Type B pancreatic cell (in vitro differentiated cells): ENCODE data around the gene MIPOL1. TPM values are rescaled to one million over a fixed set of nuclear protein-coding genes. Genes with fewer than 3 reads are reported as not detected.

Source experiments
- DNase-seq: peaks from one replicate; pipeline ENCODE4 v3.0.0; 2021; ENCODE audit warnings: mixed read lengths; ENCODE audit not compliant: unreplicated experiment; ENCODE audit errors: extremely low spot score
- H3K27ac Mint-ChIP-seq: 2 replicates; pipeline ENCODE4 v1.8.0; 2021; ENCODE audit warnings: mild to moderate bottlenecking, mixed read lengths
- H3K27me3 Mint-ChIP-seq: 2 replicates; pipeline ENCODE4 v1.8.0; 2021; ENCODE audit warnings: mixed read lengths
- H3K36me3 Mint-ChIP-seq: 2 replicates; pipeline ENCODE4 v1.8.0; 2021; ENCODE audit warnings: mixed read lengths
- H3K4me1 Mint-ChIP-seq: one replicate; pipeline ENCODE4 v1.8.0; 2021; ENCODE audit warnings: mixed read lengths; ENCODE audit not compliant: unreplicated experiment
- H3K4me3 Mint-ChIP-seq: 2 replicates; pipeline ENCODE4 v1.8.0; 2021; ENCODE audit warnings: mild to moderate bottlenecking, mixed read lengths
- H3K9me3 Mint-ChIP-seq: 2 replicates; pipeline ENCODE4 v1.8.0; 2021; ENCODE audit warnings: mixed read lengths
- CTCF ChIP-seq: fragments of 200-600 bp; sonication (generic); conservative IDR thresholded peaks from 2 replicates; pipeline ENCODE4 v1.5.0; 2021; ENCODE audit warnings: antibody characterized with exemption, mild to moderate bottlenecking
- total RNA-seq: library from RNA; stranded (reverse); gene quantifications from 2 replicates; pipeline ENCODE4 v1.2.1, GENCODE V29; 2021; ENCODE audit warnings: low replicate concordance

Gene MIPOL1
- total RNA-seq, 1 donor from 2014 or later: 14.5 TPM

GRCh38 chr14:37594971-37595808 is 397.5 kb downstream of the MIPOL1 start, which contains the start of the genes FOXA1 and TTC6:
Gene FOXA1 (minus strand): TSS chr14:37595249. CDS start chr14:37594972, 277 bp downstream.
Gene TTC6 (plus strand): TSS chr14:37595629. CDS start chr14:37622065, 26,436 bp downstream.
- H3K27ac Mint-ChIP-seq: peak within 1 kb of the TSS; percentile 99
- no peak for DNase-seq
- peak within 1 kb of the TSS; percentile 94 for H3K4me3 Mint-ChIP-seq
- no peak for TF ChIP-seq CTCF
- H3K4me1 Mint-ChIP-seq: peaks cover 19% of the 10 kb centered on the region
- H3K9me3 Mint-ChIP-seq: no peaks in the 10 kb centered on the region
- peaks cover 87% of the 10 kb centered on the region for H3K27me3 Mint-ChIP-seq
- peaks cover 11% of the 10 kb centered on the region for H3K36me3 Mint-ChIP-seq

DNA sequence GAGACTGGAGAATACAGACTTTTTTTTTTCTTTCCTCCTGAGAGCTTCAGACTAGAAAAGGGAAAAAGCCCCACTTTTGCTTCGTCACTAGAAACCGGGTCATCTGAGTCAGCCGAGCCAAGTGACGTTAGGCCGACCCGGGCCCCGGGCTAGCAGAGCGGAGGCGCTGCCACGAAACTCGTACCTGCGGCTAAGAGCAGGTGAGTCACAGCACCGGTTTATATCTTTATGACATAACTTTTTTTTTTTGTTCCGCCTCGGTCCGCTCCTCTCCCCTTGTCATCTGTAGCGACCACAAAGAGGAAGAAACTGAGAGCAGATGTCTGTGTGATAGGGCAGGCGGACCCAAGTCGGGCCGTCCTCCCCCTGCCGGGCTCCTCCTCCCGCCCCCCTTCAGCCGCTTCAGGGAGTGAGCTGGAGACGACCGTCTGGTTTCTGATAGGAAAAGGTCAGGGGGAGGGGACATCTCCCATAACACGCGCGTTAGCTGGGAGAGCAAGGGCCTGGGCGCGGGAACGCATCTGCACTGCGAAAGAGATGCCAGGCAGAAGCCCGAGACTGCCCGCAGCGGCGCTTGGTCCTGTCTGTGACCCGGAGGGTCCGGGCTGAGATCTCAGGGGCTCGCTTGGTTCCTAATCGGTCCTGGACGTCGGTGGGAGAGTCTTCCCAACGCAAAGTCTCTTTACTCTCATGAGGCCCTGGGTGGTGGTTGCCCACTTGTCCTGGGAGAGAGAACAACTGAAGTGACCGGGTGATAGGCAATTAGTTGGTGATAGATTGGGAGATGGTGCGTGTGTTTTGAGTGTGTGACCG is 398.3 kb downstream of the MIPOL1 start:
- Mint-ChIP-seq H3K4me3 (peak overlapping the region; percentile 94), H3K27me3 (peaks cover 87% of the 10 kb centered on the region), H3K36me3 (peaks cover 7% of the 10 kb centered on the region), H3K27ac (peak overlapping the region; percentile 99), H3K4me1 (peaks cover 19% of the 10 kb centered on the region), H3K9me3 (no peaks in the 10 kb centered on the region)
- DNase-seq: no peak
- no peak for TF ChIP-seq CTCF

- Mint-ChIP-seq H3K4me1 (peaks cover 19% of the 10 kb centered on the region), H3K27ac (peak overlapping the region; percentile 99), H3K36me3 (peaks cover 3% of the 10 kb centered on the region), H3K27me3 (peaks cover 89% of the 10 kb centered on the region), H3K9me3 (no peaks in the 10 kb centered on the region), H3K4me3 (peak overlapping the region; percentile 94)
- DNase-seq: no peak
- no peak for TF ChIP-seq CTCF
These were observed 399.2 kb downstream of the MIPOL1 start for GRCh38 chr14:37596790-37597472.

- Mint-ChIP-seq H3K4me3 (peak overlapping the region; percentile 94), H3K4me1 (peaks cover 19% of the 10 kb centered on the region), H3K9me3 (no peaks in the 10 kb centered on the region)
These were observed 399.8 kb downstream of the MIPOL1 start for GRCh38 chr14:37597538-37597913.

More at GRCh38 chr14:37597538-37597913, 399.8 kb downstream of the MIPOL1 start:
- TF ChIP-seq CTCF: peak; percentile 66
- H3K27ac Mint-ChIP-seq: peak overlapping the region; percentile 99
- H3K27me3 Mint-ChIP-seq: peaks cover 90% of the 10 kb centered on the region
- peaks cover 3% of the 10 kb centered on the region for H3K36me3 Mint-ChIP-seq
- DNase-seq: no peak
